Epithelial cell of proximal tubule (primary cell): ENCODE results near the gene SLC12A8. TPM values are rescaled to one million over a fixed set of nuclear protein-coding genes. Genes with fewer than 3 reads are reported as not detected.

Experiments
- DNase-seq: peaks from one replicate; pipeline ENCODE4 v3.0.0-alpha.2; 2011; ENCODE audit warnings: low read depth
- H3K4me3 ChIP-seq: 2 replicates; pipeline ENCODE4 v1.5.1; 2011; ENCODE audit warnings: low read depth, mild to moderate bottlenecking, low read length
- CTCF ChIP-seq: conservative IDR thresholded peaks from 2 replicates; pipeline ENCODE4 v1.5.1; 2012; ENCODE audit warnings: low read depth, mild to moderate bottlenecking, low read length
- total RNA-seq: library from RNA; depleted of rRNA; stranded (reverse); fragments of >200 nt; gene quantifications from 2 replicates; pipeline ENCODE4 v1.2.3, GENCODE V29; 2015

SLC12A8 gene
- total RNA-seq, 1 donor from 2014 or later = 17.9 TPM

GRCh38 chr3:125207949-125208568 is 4.5 kb downstream of the SLC12A8 start:
- no peak overlapping the region for H3K4me3 ChIP-seq
- TF ChIP-seq CTCF = no peak
- no peak for DNase-seq

GRCh38 chr3:125207507-125207906 is 5.0 kb downstream of the SLC12A8 start:
- TF ChIP-seq CTCF = no peak
- no peak for DNase-seq
- H3K4me3 ChIP-seq = no peak overlapping the region

GRCh38 chr3:125206934-125207333 is 5.6 kb downstream of the SLC12A8 start:
- no peak for DNase-seq
- H3K4me3 ChIP-seq = no peak overlapping the region
- no peak for TF ChIP-seq CTCF

- H3K4me3 ChIP-seq = no peak overlapping the region
- TF ChIP-seq CTCF = no peak
- no peak for DNase-seq
These were observed 8.8 kb downstream of the SLC12A8 start for GRCh38 chr3:125203731-125204130.

- H3K4me3 ChIP-seq = no peak overlapping the region
- TF ChIP-seq CTCF = peak; percentile 33
- no peak for DNase-seq
These were observed 10.4 kb downstream of the SLC12A8 start for GRCh38 chr3:125202197-125202596.

- peak; percentile 45 for DNase-seq
- H3K4me3 ChIP-seq = peak overlapping the region; percentile 1
- TF ChIP-seq CTCF = no peak
These were observed 11.8 kb downstream of the SLC12A8 start for GRCh38 chr3:125200731-125201139.
